Fibroblast of skin of right biceps (primary cell): ENCODE measurements around the gene HERC4.

Source experiments
- DNase-seq: peaks from one replicate; pipeline ENCODE4 v3.0.0-alpha.2; 2013

HERC4 gene

DNA sequence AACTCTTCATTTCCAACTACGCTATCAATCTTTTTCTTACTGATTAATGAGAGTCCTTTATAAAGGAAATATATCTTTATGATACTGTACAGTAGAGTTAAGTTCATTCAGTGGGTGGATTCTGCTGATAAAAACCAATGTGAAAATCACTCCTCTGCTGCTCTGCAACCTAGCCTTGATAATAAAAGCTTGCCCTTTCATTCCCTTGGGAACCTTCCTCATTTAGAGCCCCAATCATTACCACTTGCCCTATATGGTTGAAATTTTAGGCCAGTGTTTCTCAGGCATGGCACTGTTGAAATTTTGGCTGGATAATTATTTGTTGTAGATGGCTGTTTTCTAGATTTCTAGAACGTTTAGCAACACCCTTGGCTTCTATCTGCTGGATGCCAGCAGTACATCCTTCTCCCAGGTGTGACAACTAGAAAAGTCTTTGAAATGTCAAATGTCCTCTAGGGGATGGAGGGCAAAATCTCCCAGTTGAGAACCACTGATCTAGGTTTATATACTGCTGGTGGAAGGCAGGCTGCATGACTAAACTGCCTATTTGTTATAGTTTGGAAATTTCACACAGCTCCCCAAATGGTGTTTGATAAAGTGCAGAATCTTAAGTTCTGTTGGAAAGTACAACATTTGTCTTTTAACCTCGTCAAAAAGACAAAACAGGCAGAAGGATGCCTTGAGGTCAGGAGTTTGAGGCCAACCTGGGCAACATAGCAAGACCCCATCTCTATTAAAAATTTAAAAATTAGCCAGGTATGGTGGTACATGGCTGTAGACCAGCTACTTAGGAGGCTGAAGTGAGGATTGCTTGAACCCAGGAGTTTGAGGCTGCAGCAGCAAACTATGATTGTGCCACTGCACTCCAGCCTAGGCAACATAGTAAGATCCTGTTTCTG, 199.5 kb downstream of the HERC4 start:
- no peak for DNase-seq
